ENCODE measurements around the gene GRID2. TPM values are rescaled to one million over a fixed set of nuclear protein-coding genes. Genes with fewer than 3 reads are reported as not detected.

The GRID2 gene
- total RNA-seq, 4 donors from 2014 or later = not detected

- ATAC-seq (ENCODE audit: low FRiP score) (no peak), DNase-seq (ENCODE audit: low spot score) (no peak)
- TF ChIP-seq CTCF (IDR thresholded peaks at IDR 0.05) = no peak
Observed at GRCh38 chr4:93178279-93178678, 874.5 kb downstream of the GRID2 start.

GRCh38 chr4:93179044-93179443 lies 875.3 kb downstream of the GRID2 start:
- DNase-seq (ENCODE audit: low spot score) = no peak
- ATAC-seq (ENCODE audit: low FRiP score) = no peak
- no peak for TF ChIP-seq CTCF (IDR thresholded peaks at IDR 0.05)

- TF ChIP-seq CTCF (IDR thresholded peaks at IDR 0.05) = no peak
- DNase-seq (ENCODE audit: low spot score) (no peak), ATAC-seq (ENCODE audit: low FRiP score) (no peak)
Observed at GRCh38 chr4:93182722-93183121, 879.0 kb downstream of the GRID2 start.

GRCh38 chr4:93183576-93183975 lies 879.8 kb downstream of the GRID2 start:
- DNase-seq (ENCODE audit: low spot score) (no peak), ATAC-seq (ENCODE audit: low FRiP score) (no peak)
- no peak for TF ChIP-seq CTCF (IDR thresholded peaks at IDR 0.05)

- TF ChIP-seq CTCF (IDR thresholded peaks at IDR 0.05) = no peak
- no peak for DNase-seq (ENCODE audit: low spot score)
- no peak for ATAC-seq (ENCODE audit: low FRiP score)
Observed at GRCh38 chr4:93184053-93184452, 880.3 kb downstream of the GRID2 start.

- DNase-seq (ENCODE audit: low spot score) (no peak), ATAC-seq (ENCODE audit: low FRiP score) (no peak)
- TF ChIP-seq CTCF (IDR thresholded peaks at IDR 0.05) = no peak
Observed at GRCh38 chr4:93186846-93187245, 883.1 kb downstream of the GRID2 start.

GRCh38 chr4:93187466-93187865 lies 883.7 kb downstream of the GRID2 start:
- ATAC-seq (ENCODE audit: low FRiP score) (no peak), DNase-seq (ENCODE audit: low spot score) (no peak)
- no peak for TF ChIP-seq CTCF (IDR thresholded peaks at IDR 0.05)

All from omental fat pad (tissue), 4 donors.